ENCODE results near the gene ATXN7L3.
"Not testable (repeated sequence)": the region's sequence is repeated elsewhere in the genome, so short reads cannot be mapped to it uniquely, and the experiment has no call there.

Gene ATXN7L3

GRCh38 chr17:44159519-44160210 is 40.0 kb downstream of the ATXN7L3 start:
- DNase-seq: peak; percentile 85 to 89

GRCh38 chr17:44155488-44155887 is 44.2 kb downstream of the ATXN7L3 start:
- DNase-seq: no peak
- no peak for TF ChIP-seq GATA1 (IDR thresholded peaks at IDR 0.05; ENCODE audit: low read depth, low read length)
- TF ChIP-seq POLR2A (IDR thresholded peaks at IDR 0.05; ENCODE audit: low read length): no peak

More at GRCh38 chr17:44159519-44160210, 40.0 kb downstream of the ATXN7L3 start:
- TF ChIP-seq POLR2A (IDR thresholded peaks at IDR 0.05; ENCODE audit: low read length) (no peak), GATA1 (IDR thresholded peaks at IDR 0.05; ENCODE audit: low read depth, low read length) (no peak)

- no peak for DNase-seq
- TF ChIP-seq GATA1 (IDR thresholded peaks at IDR 0.05; ENCODE audit: low read depth, low read length): no peak
- no peak for TF ChIP-seq POLR2A (IDR thresholded peaks at IDR 0.05; ENCODE audit: low read length)
These were observed 46.8 kb downstream of the ATXN7L3 start for GRCh38 chr17:44152875-44153274.

GRCh38 chr17:44149750-44150329 is 49.8 kb downstream of the ATXN7L3 start:
- DNase-seq: no peak
- TF ChIP-seq GATA1 (IDR thresholded peaks at IDR 0.05; ENCODE audit: low read depth, low read length): no peak
- no peak for TF ChIP-seq POLR2A (IDR thresholded peaks at IDR 0.05; ENCODE audit: low read length)

- not testable (repeated sequence) for DNase-seq
These were observed 50.6 kb downstream of the ATXN7L3 start for GRCh38 chr17:44149066-44149465.

- TF ChIP-seq POLR2A (IDR thresholded peaks at IDR 0.05; ENCODE audit: low read length) (no peak), GATA1 (IDR thresholded peaks at IDR 0.05; ENCODE audit: low read depth, low read length) (no peak)
- DNase-seq: no peak
These were observed 51.9 kb downstream of the ATXN7L3 start for GRCh38 chr17:44147812-44148211.

- no peak for TF ChIP-seq GATA1 (IDR thresholded peaks at IDR 0.05; ENCODE audit: low read depth, low read length)
- no peak for TF ChIP-seq POLR2A (IDR thresholded peaks at IDR 0.05; ENCODE audit: low read length)
- peak in 1 of 2 experiments; percentile 24 for DNase-seq
These were observed 53.0 kb downstream of the ATXN7L3 start for GRCh38 chr17:44146375-44147346.

GRCh38 chr17:44144966-44145739 is 54.5 kb downstream of the ATXN7L3 start:
- TF ChIP-seq GATA1 (IDR thresholded peaks at IDR 0.05; ENCODE audit: low read depth, low read length) (no peak), POLR2A (IDR thresholded peaks at IDR 0.05; ENCODE audit: low read length) (no peak)

GRCh38 chr17:44143921-44144320 is 55.8 kb downstream of the ATXN7L3 start:
- not testable (repeated sequence) for DNase-seq

More at GRCh38 chr17:44144966-44145739, 54.5 kb downstream of the ATXN7L3 start:
- peak; percentile 53 to 56 for DNase-seq

All from erythroblast (primary cell).